ENCODE data around the gene PGM2. TPM values are rescaled to one million over a fixed set of nuclear protein-coding genes. Genes with fewer than 3 reads are reported as not detected.
A peak's percentile ranks its signal among the peaks of the same experiment; 100 is the strongest.

Gene PGM2
- total and polyA plus RNA-seq, 4 experiments from 2014 or later: 16.9 to 20.5 (median 19.2) TPM

DNA sequence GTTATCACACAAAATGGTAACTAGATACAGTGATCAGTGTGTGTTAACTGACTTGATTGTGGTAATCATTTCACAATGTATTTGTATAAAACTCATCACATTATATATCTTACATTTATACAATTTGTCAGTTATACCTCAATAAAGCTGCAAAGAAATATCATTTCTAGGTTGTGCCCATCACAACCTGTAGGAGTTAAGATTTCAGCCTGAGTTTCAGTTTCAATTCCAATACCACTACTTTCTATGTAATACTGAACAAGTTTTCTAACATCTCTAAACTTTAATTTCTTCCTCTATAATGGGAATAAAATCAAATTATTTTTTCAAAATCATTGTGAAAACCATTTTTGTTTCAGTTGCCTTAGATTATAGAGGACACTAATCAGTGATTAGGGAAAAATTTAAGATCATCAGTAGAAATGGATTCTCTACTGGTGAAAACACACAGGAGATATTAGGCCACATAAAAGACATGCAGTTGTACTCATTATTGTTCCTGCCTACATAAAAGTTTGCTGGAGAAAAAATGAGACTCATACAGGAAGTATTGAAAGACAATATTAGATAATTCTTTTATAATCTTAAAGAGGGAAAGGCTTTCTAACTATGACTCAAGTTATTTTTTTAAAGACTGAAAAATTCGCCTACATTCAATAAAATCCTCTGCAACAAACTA, 46.0 kb downstream of the PGM2 start:
- no peaks in the 10 kb centered on the region for H3K9me3 Mint-ChIP-seq
- CTCF ChIA-PET (ENCODE audit: partially characterized antibody): no interaction called here
- H3K27ac ChIP-seq (ENCODE audit: low read depth, low read length): no peak overlapping the region
- no peak overlapping the region for H3K27ac Mint-ChIP-seq
- POLR2A ChIA-PET (ENCODE audit: partially characterized antibody): no interaction called here
- intact Hi-C loops (cut with micrococcal nuclease): no loop called here
- peaks cover 6 to 12% of the 10 kb centered on the region in 2 donors for H3K36me3 Mint-ChIP-seq
- H3K27me3 ChIP-seq (ENCODE audit: insufficient read depth, low read length): no peaks in the 10 kb centered on the region
- H3K9me3 ChIP-seq (ENCODE audit: control insufficient read depth in 1 of 2, low read length in 2 of 2): no peaks in the 10 kb centered on the region
- H3K4me3 ChIP-seq (ENCODE audit: low read length in 2 of 2): no peak overlapping the region
- no peak for DNase-seq
- peaks cover 3 to 17% (median 7%) of the 10 kb centered on the region in 4 donors for H3K4me1 Mint-ChIP-seq
- no peaks in the 10 kb centered on the region for H3K36me3 ChIP-seq (ENCODE audit: insufficient read depth, low read length)
- no peaks in the 10 kb centered on the region for H3K27me3 Mint-ChIP-seq
- no peak overlapping the region for H3K4me3 Mint-ChIP-seq
- peaks cover 9% of the 10 kb centered on the region for H3K4me1 ChIP-seq (ENCODE audit: insufficient read depth, low read length)

- no peaks in the 10 kb centered on the region for H3K36me3 ChIP-seq (ENCODE audit: insufficient read depth, low read length)
- no peaks in the 10 kb centered on the region for H3K27me3 Mint-ChIP-seq
- H3K4me1 Mint-ChIP-seq: peaks cover 3 to 17% (median 7%) of the 10 kb centered on the region in 4 donors
- H3K9me3 ChIP-seq (ENCODE audit: control insufficient read depth in 1 of 2, low read length in 2 of 2): no peaks in the 10 kb centered on the region
- H3K36me3 Mint-ChIP-seq: peaks cover 0 to 3% of the 10 kb centered on the region in 2 donors
- H3K27ac ChIP-seq (ENCODE audit: low read depth, low read length): no peak overlapping the region
- CTCF ChIA-PET (ENCODE audit: partially characterized antibody): no interaction called here
- H3K4me1 ChIP-seq (ENCODE audit: insufficient read depth, low read length): peaks cover 9% of the 10 kb centered on the region
- H3K27ac Mint-ChIP-seq: no peak overlapping the region
- no peak overlapping the region for H3K4me3 Mint-ChIP-seq
- intact Hi-C loops (cut with micrococcal nuclease): no loop called here
- DNase-seq: no peak
- no peaks in the 10 kb centered on the region for H3K27me3 ChIP-seq (ENCODE audit: insufficient read depth, low read length)
- H3K9me3 Mint-ChIP-seq: no peaks in the 10 kb centered on the region
- H3K4me3 ChIP-seq (ENCODE audit: low read length in 2 of 2): no peak overlapping the region
- POLR2A ChIA-PET (ENCODE audit: partially characterized antibody): no interaction called here
These were observed 46.9 kb downstream of the PGM2 start for GRCh38 chr4:37873386-37873785.

DNA sequence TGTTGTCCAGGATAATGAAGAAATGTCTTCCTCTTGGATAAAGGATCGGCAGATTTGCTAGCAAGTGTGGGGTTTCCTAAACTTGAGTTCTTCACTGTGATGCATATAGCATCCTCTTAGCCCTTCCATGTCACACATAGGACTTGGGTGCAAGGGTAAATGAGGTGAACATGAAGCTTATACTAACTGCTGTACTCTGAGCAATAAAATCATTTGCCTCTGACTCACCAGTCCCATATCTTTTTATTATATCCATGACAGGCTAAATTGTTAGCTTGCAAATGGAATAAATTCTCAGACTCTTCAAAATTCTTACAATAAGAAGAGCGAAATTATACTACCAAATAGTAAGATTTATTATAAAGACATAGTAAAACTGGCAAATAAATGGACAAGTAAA, 49.7 kb downstream of the PGM2 start:
- CTCF ChIA-PET (ENCODE audit: partially characterized antibody): interaction anchor here (1.1 kb wide), 1 partner anchor 102 kb away, joined by 3 read pairs; no protein-coding TSS in a partner anchor
- Histone ChIP-seq H3K27ac (ENCODE audit: low read depth, low read length) (no peak overlapping the region), H3K4me3 (ENCODE audit: low read length in 2 of 2) (no peak overlapping the region), H3K4me1 (ENCODE audit: insufficient read depth, low read length) (peaks cover 9% of the 10 kb centered on the region), H3K36me3 (ENCODE audit: insufficient read depth, low read length) (no peaks in the 10 kb centered on the region), H3K27me3 (ENCODE audit: insufficient read depth, low read length) (no peaks in the 10 kb centered on the region), H3K9me3 (ENCODE audit: control insufficient read depth in 1 of 2, low read length in 2 of 2) (no peaks in the 10 kb centered on the region)
- peaks cover 3 to 14% (median 7%) of the 10 kb centered on the region in 4 donors for H3K4me1 Mint-ChIP-seq
- no peaks in the 10 kb centered on the region for H3K36me3 Mint-ChIP-seq
- H3K27ac Mint-ChIP-seq: no peak overlapping the region
- POLR2A ChIA-PET (ENCODE audit: partially characterized antibody): no interaction called here
- H3K4me3 Mint-ChIP-seq: no peak overlapping the region
- DNase-seq: no peak
- H3K9me3 Mint-ChIP-seq: no peaks in the 10 kb centered on the region
- H3K27me3 Mint-ChIP-seq: no peaks in the 10 kb centered on the region
- intact Hi-C loops (cut with micrococcal nuclease): no loop called here

DNA sequence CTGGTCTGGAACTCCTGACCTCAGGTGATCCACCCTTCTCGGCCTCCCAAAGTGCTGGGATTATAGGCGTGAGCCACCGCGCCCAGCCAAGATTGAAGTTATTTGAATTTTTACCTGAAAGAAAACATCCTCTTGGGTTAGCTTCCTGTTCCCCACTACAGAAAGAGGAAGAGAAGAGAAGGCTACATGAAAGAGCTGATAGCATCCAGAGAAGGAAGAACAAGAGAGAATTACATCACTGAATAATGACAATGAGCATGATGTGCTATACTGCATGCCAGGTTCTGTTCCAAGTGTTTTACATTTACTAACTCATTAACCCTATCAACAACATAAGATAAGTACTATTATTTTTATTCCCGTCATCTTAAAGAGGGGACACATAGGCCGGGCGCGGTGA, 52.9 kb downstream of the PGM2 start:
- Mint-ChIP-seq H3K27me3 (peaks cover 0 to 2% of the 10 kb centered on the region in 2 donors), H3K4me1 (no peaks in the 10 kb centered on the region), H3K27ac (no peak overlapping the region), H3K9me3 (no peaks in the 10 kb centered on the region), H3K4me3 (no peak overlapping the region), H3K36me3 (no peaks in the 10 kb centered on the region)
- ChIA-PET CTCF (ENCODE audit: partially characterized antibody) (interaction anchor here (0.7 kb wide), 1 partner anchor 1002 kb away, joined by 3 read pairs; no protein-coding TSS in a partner anchor), POLR2A (ENCODE audit: partially characterized antibody) (no interaction called here)
- Histone ChIP-seq H3K27me3 (ENCODE audit: insufficient read depth, low read length) (no peaks in the 10 kb centered on the region), H3K4me1 (ENCODE audit: insufficient read depth, low read length) (no peaks in the 10 kb centered on the region), H3K4me3 (ENCODE audit: low read length in 2 of 2) (no peak overlapping the region), H3K27ac (ENCODE audit: low read depth, low read length) (no peak overlapping the region), H3K9me3 (ENCODE audit: control insufficient read depth in 1 of 2, low read length in 2 of 2) (no peaks in the 10 kb centered on the region), H3K36me3 (ENCODE audit: insufficient read depth, low read length) (no peaks in the 10 kb centered on the region)
- DNase-seq: no peak
- intact Hi-C loops (cut with micrococcal nuclease): no loop called here

DNA sequence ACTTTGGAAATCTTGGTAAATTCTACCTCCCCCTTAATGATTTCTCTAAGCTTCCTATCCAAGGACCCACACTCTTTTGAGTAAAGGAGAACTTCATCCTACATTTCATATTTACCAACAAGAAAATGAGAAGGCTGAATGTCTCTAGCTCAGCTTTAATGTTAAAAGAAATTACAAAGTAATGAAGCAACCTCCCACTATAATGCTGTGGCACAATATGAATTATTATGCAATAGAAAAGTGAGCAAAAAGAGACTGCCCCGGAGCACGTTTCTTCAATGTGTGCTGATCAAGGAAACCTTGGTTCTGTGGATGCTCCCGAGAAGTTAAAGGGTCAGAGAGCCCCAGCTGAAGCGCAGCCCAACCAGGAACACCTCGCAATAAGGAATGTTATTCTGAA, 55.3 kb downstream of the PGM2 start:
- no peak overlapping the region for H3K4me3 Mint-ChIP-seq
- intact Hi-C loops (cut with micrococcal nuclease): no loop called here

GRCh38 chr4:37882665-37883296, 56.3 kb downstream of the PGM2 start:
- no peak overlapping the region for H3K27ac ChIP-seq (ENCODE audit: low read depth, low read length)

More for the DNA sequence above, 55.3 kb downstream of the PGM2 start:
- no peaks in the 10 kb centered on the region for H3K27me3 ChIP-seq (ENCODE audit: insufficient read depth, low read length)
- H3K36me3 ChIP-seq (ENCODE audit: insufficient read depth, low read length): no peaks in the 10 kb centered on the region
- Mint-ChIP-seq H3K4me1 (no peaks in the 10 kb centered on the region), H3K27ac (no peak overlapping the region), H3K27me3 (peaks cover 0 to 2% of the 10 kb centered on the region in 2 donors), H3K36me3 (no peaks in the 10 kb centered on the region), H3K9me3 (no peaks in the 10 kb centered on the region)
- H3K9me3 ChIP-seq (ENCODE audit: control insufficient read depth in 1 of 2, low read length in 2 of 2): no peaks in the 10 kb centered on the region
- no peaks in the 10 kb centered on the region for H3K4me1 ChIP-seq (ENCODE audit: insufficient read depth, low read length)
- CTCF ChIA-PET (ENCODE audit: partially characterized antibody): interaction anchor here (0.9 to 1.4 kb wide), 2 partner anchors 21 to 23 kb away, joined by 3 to 4 read pairs; no protein-coding TSS in a partner anchor
- no peak overlapping the region for H3K27ac ChIP-seq (ENCODE audit: low read depth, low read length)
- POLR2A ChIA-PET (ENCODE audit: partially characterized antibody): no interaction called here
- no peak for DNase-seq
- H3K4me3 ChIP-seq (ENCODE audit: low read length in 2 of 2): no peak overlapping the region

DNA sequence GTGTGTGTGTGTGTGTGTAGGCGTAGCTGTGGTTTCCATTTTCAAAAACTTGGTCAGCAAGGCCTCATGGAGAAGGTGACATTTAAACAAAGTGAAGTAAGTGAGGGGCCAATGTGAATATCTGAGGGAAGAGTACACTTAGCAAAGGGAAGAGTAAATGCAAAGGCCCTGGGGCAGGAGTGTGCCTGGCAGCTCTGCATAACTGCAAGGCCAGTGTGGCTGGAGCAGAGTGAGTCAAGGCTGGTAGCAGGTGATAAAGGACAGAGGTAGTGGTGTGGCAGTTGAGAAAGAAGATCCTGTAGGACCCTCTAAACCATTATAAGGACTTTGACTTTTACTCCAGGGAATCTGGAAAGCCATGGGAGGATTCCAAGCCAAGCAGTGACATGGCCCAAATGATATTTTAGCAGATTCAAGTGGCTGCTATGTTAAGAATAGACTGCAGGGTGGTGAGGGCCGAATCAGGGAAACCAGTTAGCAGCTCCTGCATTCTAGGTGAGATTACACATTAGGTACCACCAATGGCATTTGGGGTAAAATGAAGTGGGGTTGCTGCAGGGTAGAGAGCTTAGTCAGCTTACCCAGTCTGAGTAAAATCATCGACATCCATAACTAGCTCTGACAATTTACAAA, 58.5 kb downstream of the PGM2 start:
- Mint-ChIP-seq H3K4me3 (no peak overlapping the region), H3K4me1 (peaks cover 0 to 10% (median 4%) of the 10 kb centered on the region in 4 donors)
- CTCF ChIA-PET (ENCODE audit: partially characterized antibody): no interaction called here

More at GRCh38 chr4:37882665-37883296, 56.3 kb downstream of the PGM2 start:
- Histone ChIP-seq H3K4me3 (ENCODE audit: low read length in 2 of 2) (no peak overlapping the region), H3K27me3 (ENCODE audit: insufficient read depth, low read length) (no peaks in the 10 kb centered on the region), H3K36me3 (ENCODE audit: insufficient read depth, low read length) (no peaks in the 10 kb centered on the region), H3K4me1 (ENCODE audit: insufficient read depth, low read length) (no peaks in the 10 kb centered on the region), H3K9me3 (ENCODE audit: control insufficient read depth in 1 of 2, low read length in 2 of 2) (no peaks in the 10 kb centered on the region)
- H3K27ac Mint-ChIP-seq: no peak overlapping the region
- ChIA-PET CTCF (ENCODE audit: partially characterized antibody) (interaction anchor here (1.4 kb wide), 1 partner anchor 24 kb away, joined by 4 read pairs; no protein-coding TSS in a partner anchor), POLR2A (ENCODE audit: partially characterized antibody) (no interaction called here)
- no peak for DNase-seq
- H3K27me3 Mint-ChIP-seq: peaks cover 0 to 2% of the 10 kb centered on the region in 2 donors
- H3K4me1 Mint-ChIP-seq: no peaks in the 10 kb centered on the region
- no peaks in the 10 kb centered on the region for H3K9me3 Mint-ChIP-seq
- intact Hi-C loops (cut with micrococcal nuclease): no loop called here
- H3K4me3 Mint-ChIP-seq: no peak overlapping the region
- no peaks in the 10 kb centered on the region for H3K36me3 Mint-ChIP-seq

More for the DNA sequence above, 58.5 kb downstream of the PGM2 start:
- peaks cover 0 to 2% of the 10 kb centered on the region in 2 donors for H3K27me3 Mint-ChIP-seq
- H3K36me3 Mint-ChIP-seq: no peaks in the 10 kb centered on the region
- Histone ChIP-seq H3K4me3 (ENCODE audit: low read length in 2 of 2) (no peak overlapping the region), H3K9me3 (ENCODE audit: control insufficient read depth in 1 of 2, low read length in 2 of 2) (no peaks in the 10 kb centered on the region), H3K4me1 (ENCODE audit: insufficient read depth, low read length) (peaks cover 4% of the 10 kb centered on the region), H3K36me3 (ENCODE audit: insufficient read depth, low read length) (no peaks in the 10 kb centered on the region), H3K27me3 (ENCODE audit: insufficient read depth, low read length) (no peaks in the 10 kb centered on the region), H3K27ac (ENCODE audit: low read depth, low read length) (no peak overlapping the region)
- POLR2A ChIA-PET (ENCODE audit: partially characterized antibody): interaction anchor here (1.8 kb wide), 1 partner anchor 11 kb away, joined by 4 read pairs; no protein-coding TSS in a partner anchor
- H3K9me3 Mint-ChIP-seq: no peaks in the 10 kb centered on the region
- no peak for DNase-seq
- intact Hi-C loops (cut with micrococcal nuclease): no loop called here
- peak overlapping the region in 1 of 7 donors; percentile 5 for H3K27ac Mint-ChIP-seq

Data from CD4-positive, alpha-beta memory T cell (primary cell).